HG02981 (cell line): ENCODE results near the gene ADAMTS12.

ENCODE experiments used
- ATAC-seq: cut with Tn5 transposase; IDR thresholded peaks from one replicate; pipeline ENCODE4 v1.9.1; 2021; ENCODE audit warnings: mild to moderate bottlenecking, moderate library complexity; ENCODE audit not compliant: unreplicated experiment

ADAMTS12 gene

DNA sequence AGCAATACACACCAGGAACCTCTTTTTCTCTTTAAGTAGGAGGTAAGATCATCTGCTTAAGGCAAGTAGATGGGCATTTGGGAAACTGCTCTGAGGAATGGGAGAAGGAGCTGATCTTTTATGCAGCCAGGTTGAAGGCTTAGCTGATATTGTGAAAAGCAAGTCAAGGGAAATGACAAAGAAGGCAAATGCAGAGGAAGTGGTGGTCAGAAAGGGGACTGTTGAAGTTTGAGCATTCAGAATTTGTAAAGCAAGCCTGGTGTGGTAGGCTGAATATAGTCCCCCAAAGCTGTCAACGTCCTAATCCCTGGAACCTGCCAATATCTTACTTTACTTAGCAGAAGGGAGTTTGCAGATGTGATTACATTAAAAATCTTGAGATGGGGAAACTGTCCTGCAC is 128.9 kb downstream of the ADAMTS12 start:
- ATAC-seq, result no peak

DNA sequence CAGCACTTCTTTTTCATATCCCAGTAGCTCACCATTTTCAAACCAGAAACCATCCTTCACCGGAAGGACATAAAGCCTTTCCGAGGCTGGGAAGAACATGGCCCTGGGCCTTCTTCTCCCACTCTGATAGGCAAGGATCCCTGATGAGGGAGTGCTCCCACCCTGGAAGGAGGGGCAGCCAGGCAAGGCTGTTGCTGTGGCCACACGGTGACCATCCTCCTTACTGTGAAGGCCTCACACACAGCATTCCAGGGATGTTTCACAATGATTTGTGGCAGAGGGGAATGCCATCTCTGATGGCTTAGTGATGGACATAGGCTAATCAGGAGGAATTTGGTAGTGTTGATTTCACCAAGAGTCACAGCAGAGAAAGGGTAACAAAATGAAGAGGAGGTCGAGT is 130.7 kb downstream of the ADAMTS12 start:
- no peak for ATAC-seq

DNA sequence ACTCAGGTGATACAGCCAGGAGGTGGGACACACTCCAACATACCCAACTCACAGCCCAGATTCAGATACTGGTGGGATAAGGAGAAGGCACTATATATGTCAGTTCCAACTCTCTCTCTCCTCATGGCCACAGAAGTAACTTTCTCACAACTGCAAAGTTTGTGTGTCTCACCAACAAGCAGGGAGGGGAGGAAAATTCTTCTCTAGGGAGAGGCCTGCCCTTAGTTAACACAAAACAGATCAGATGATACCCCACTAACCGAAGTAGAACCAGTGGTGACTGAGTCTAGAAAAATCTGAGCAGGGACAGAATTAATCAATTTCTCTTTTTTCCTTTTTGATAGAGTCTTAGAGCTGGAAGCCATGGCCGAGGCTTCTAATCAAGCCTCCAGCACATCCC is 133.1 kb downstream of the ADAMTS12 start:
- ATAC-seq, result no peak

DNA sequence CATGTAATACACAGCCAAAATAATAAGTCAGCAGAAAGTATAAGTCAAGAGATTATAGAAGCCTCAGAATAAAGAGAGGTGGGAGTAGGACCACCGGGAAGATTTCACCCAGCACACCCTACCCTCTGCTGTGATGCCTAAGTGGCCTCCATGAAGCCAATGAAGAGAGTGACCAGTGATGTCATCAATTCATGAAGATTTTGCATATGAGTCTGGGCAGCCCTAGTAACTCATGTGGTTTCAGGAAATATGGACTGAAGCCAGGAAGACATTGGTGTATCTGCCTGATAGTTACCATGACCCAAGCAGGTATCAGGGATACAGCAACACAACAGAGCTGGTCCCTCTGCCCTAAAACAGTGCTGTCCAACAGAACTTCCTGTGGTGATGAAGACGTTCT is 135.3 kb downstream of the ADAMTS12 start:
- no peak for ATAC-seq

DNA sequence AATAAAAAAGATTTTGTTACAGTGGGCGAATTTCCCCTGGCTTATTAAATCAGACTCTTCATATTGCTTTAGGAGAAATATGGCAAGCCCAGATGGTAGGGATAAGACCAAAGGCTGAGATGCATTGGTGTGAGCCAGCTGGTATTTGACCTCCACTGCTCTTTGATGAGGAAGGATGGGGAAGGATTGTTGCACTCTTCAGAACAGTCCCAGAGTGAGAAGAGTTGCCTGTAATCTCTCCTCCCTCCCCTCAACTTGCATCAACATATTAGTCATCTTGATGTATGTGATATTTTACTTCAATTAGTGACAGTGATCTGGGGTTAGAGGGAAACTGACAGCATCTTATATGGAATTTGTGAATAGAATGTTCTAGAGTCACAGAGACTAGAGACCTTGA is 136.6 kb downstream of the ADAMTS12 start:
- no peak for ATAC-seq

DNA sequence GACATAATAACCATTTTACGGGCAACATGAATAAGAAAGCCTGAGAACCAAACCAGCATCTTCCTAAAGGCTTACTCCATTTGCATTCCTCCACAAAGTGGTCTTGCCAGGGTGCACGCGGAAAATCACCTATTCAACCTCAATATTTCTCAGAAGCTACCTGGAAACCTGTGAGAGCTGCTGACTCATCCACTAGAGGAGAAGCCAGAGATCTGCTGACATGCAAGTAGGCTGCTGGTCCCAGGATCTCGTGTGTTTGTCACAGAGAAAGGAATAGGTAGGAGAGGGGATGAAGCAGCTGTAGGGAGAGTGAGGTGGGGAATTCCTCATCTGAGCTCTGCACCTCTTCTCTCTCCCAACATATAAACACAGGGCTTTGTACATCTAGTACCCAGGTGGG is 138.1 kb downstream of the ADAMTS12 start:
- ATAC-seq, result no peak

DNA sequence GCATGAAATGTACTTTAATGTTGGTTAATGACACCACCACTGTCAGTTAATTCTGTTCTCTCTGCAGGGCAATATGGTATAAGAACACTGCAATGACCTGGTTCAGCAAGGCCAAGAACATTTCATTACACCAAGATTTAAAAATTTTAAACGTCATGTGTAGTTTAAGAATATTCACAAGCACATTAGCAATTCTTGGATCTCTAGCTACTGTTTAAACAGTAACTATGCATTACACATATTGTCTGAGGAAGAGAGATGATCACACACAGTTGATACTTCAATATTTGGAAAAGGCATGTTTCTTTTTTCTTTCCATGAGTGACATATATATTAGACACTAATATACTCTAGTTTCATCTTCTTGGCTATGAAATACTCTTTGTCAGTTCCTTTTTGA is 143.0 kb downstream of the ADAMTS12 start:
- ATAC-seq, result no peak

DNA sequence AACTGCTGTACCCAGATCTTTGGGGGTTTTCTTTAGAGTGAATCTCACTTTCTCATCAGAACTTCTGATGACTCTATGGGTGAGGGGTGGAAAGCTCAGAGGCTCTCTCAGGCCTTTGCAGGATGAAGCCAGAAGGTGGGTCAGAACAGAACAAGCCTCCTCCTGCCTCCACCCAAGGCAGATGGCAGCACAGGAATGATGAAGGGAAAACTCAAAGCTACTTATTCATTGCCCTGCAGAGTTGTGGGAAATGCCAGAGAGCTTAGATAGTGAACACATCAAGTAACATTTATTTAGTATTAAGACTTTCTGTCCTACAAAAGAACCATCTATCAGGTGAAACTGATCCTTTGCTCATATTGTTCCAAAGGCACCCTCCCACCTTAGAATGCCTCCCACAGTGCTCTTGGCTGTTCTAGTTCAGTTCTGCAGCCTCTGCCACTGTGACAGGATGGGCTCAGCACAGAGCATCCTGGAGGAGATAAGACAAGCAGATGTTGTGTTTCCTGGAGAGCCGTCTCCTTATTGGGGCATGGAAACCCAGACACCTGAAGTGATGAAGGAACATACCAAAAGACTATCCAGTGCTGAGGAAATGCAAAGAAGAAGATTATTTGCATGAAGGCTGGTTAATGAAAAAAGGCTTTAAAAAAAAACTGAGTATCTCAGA is 146.6 kb downstream of the ADAMTS12 start:
- ATAC-seq, result no peak

DNA sequence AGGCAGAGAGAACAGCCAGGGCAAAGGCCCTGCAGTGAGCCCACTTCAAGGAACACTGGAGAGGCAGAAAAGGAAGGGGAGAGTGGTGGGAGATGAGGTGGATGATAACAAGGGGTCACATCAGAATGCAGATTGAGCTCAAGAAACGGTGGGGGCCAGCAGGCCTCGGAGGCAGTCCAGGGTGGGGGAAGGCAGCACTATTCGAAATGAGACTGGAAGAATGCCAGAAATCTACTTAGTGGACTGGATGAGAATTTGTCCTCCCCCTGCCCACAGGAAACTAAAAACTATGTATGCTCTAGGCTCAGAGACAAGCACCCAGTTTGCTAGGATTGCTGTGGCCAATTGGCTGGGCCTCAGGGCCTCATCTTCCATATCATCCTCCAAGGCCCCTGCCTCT is 148.7 kb downstream of the ADAMTS12 start:
- no peak for ATAC-seq

DNA sequence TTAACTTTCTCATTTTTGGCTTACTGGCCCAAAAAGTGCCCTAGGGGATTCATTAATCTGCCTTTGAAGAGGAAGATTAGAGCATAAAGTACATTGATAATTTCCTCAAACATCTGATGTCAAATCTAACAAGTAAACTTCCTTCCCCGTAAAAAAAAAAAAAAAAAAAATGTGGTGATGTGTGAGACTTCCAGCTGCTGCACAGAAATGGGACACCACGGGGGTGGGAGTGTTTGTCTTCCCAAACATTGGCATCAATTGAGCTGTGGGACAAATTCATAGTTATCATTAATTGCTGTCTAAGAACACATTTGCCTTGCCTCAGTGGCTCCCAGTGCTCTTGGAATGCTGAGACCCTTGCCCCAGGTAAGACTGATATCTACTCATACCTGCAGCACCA is 149.6 kb downstream of the ADAMTS12 start:
- ATAC-seq, result no peak

DNA sequence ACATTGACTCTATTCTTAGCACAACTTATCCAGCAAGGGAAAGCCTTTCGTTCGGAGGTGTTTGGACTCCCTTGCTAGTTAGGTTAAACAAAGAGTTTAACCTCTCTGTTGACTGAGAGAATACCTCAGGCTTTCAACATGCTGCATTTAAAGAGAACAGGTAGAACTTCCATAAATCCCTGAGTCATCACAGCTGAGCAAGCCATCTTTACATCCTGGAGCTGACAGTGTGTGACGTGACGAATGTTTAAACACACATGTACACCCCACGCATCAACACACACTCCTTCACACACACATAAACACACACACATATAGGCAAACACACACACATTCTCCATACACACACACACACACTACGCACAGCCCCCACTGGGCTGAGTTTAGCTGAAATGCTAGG is 152.8 kb downstream of the ADAMTS12 start:
- no peak for ATAC-seq

DNA sequence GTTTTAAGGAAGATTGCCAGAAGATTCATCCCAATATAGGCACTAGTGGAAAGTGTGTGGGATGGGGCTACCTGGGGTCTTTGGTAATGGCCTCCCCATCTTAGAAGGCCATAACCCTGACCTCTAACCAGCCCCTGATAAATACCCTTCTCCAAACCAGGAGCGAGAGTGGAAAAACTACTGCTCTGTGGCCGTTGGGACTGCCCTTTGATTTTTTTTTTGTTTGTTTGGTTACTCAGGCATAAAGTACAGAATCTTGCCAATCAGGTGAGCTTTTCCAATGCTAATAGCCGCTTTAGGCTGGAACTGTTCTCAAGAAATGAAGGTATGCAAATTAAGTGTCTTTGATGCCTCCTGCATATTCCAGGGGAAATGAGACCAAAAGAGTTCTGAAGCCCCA is 153.7 kb downstream of the ADAMTS12 start:
- no peak for ATAC-seq

DNA sequence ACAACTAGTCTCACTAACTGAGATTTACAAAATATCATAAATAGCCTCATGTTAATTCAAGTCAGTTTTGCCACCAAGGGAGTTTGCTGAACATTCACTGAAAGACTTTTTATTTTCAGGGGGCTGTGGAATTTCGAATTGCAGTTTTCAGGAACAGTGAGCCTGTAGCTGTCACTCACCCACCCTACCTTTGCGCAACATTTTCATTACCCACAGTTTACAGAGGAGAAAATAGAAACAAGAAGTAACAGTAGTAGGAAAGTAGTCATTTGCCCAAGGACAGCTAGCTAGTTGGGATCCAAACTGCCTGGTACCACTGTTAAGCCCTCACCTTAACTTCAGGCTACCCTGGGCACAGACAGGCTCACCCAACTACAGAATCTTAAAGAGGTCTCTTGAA is 154.1 kb downstream of the ADAMTS12 start:
- no peak for ATAC-seq

DNA sequence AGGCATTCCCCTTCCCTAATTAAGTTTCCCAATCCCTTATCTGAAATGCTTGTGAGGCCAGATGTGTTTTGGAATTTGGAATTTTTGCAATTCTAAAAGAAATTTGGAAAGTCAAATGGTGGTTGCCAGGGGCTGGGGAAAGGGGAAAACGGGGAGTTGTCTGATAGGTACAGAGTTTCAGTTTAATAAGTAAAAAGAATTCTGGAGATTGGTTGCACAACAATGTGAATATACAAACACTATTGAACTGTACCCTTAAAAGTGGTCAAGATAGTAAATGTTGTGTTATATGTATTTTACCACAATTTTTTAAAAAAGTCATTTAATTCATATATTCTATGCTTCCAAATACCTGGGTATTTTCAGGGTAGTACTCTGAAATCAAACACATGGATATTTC is 154.5 kb downstream of the ADAMTS12 start:
- ATAC-seq, result no peak

DNA sequence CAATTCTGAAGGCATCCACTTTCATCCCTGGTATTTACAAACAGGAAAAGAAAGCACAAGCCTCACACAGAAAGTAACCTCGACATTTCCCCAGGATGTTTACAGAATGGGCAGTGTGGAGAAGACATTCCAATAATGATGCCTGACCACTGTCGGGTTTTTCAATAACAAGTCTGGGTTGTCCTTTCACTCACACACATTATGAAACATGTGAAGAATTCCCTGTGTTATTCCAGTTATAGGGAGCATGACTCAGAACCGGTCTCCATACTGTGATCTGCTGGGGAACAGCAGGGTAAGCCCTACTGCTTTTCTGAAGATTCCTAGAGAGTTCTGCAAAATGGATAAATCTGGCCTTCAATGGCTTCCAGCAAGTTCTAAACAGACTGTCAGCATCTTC is 155.3 kb downstream of the ADAMTS12 start:
- no peak for ATAC-seq

DNA sequence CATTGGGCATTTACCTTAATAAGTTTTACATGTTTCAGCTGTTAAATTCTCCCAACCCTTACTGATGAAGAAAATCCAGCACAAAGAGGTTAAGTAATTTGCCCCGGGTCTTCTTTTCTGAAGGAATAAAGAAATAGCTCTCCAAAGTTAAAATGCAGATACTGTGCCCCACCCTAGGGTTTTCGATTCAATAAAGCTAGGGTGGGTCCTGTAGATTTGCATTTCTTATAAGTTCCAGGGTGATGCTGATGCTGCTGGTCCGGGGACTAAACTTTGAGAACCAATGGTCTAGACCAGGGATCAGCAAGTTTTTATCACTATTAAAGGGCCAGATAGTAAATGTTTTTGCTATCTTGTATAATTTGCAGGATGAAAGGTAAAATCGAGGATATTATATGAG is 156.7 kb downstream of the ADAMTS12 start:
- no peak for ATAC-seq

DNA sequence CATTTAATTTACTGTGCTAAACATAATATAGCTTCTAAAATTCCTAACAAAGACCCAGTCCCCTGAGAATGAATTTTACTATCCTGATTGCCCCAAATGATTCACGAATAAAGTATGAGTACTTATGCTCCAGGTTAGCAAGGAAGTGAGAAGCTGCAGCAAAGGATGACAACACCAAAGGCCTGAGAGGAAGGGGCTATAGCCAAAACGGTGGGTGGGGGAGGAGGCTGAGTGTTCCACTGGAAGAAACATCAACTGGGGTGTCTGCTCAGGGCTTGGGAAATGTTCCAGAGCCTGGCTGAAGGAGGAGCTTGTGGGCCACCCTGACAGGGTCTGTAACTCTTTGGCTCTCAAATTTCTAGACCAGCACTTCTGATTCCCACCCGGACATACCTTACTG is 157.3 kb downstream of the ADAMTS12 start:
- ATAC-seq, result no peak

DNA sequence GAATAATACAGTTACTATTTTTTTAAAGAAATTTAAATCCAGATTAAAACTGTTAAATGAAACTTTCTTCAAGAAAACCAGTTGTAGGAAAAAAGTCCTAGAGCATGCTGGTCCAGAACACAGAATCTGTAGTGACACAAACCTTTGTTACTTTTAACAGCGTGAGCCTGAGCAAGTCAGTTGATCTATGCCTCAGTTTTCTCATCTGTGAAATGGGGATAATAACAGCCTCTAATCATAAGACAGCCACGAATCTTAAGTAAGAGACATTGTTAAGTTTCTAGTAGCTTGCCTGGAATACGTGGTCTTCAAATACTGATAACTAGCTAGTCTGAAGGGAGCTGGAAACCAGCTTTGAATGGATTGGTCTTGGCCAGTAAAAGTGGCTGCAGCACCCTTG is 158.6 kb downstream of the ADAMTS12 start:
- no peak for ATAC-seq

DNA sequence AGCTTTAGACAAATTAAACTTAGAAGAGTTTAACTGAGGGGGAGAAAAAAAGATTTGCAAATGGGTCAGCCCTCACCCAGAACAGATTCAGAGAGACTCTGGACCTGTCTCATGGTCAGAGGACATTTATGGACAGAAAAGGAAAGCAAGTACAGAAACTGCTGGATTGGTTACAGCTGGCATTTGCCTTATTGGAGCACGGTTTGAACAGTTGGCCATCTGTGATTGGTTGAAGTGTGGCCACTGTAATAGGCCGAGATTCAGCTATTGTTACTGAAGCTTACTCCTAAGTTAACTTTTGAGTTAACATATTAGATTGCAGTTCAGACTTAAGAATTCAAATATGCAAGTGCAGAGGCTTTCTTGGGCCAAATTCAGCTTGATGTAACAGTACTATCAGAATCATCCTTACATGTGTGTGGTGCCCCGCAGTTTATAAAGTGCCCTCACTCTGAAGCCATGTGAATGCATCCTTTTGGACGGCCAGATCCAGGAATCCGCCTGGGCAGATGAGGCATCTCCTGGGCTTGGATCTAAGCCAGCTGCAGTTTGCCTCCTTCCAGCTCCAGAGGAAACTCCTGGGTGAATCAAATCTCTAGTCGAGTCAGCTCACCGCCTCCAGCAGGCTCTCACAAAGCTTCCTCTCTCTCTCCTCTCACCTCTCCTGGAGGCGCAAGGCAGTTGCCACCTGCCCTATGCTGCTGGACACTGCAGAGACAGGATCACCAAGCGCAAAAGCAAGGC is 165.2 kb downstream of the ADAMTS12 start:
- no peak for ATAC-seq

DNA sequence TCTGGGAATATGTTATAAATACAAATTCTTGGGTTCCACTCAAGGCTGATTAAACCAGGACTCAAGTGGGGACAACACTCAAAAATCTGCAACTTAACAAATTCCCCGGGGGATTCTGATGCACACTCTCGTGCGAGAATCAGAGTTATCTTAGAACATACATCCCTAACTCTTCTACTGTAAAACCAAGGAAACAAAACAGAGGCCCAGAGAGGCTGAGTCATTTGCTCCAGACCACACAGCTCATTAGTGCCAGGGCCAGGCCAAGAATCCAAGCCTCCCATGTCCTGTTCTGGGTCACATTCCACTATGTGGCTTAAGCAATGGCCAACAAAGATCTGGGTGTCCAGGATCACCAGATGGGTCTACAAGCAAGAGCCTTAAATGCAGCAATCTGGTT is 166.0 kb downstream of the ADAMTS12 start:
- no peak for ATAC-seq

DNA sequence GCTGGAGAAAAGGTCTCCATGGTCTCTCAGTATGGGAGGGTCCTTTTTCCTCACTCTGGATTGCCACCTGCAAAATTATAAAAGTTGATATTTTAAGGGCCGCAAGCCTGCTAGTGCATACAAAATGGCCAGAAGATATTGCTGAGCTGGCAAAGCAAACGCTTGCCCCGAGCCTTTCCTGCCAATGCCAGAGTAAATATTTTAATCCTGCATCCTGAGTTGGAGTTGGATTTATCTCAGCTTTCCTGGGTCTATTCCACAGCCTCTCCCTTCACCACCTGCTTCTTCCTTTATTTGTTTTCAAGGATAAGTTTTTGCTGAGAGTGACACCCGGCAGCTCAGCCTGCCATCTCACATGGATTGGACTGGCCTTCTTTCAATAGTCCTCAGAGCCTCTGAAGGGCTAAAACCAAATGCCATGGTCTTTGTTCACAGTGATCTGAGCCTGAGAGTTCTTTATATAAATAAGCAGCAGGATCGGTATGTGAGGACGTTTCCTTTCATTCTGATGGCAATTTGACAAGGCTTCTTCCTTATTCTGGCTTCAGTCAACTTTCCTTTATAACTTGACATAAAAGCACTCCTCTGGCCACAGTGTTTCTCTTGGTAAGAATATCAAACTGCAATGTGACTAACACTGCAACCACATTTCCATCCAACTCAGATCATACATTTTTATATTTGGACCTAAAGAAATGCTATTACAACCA is 170.1 kb downstream of the ADAMTS12 start:
- no peak for ATAC-seq

DNA sequence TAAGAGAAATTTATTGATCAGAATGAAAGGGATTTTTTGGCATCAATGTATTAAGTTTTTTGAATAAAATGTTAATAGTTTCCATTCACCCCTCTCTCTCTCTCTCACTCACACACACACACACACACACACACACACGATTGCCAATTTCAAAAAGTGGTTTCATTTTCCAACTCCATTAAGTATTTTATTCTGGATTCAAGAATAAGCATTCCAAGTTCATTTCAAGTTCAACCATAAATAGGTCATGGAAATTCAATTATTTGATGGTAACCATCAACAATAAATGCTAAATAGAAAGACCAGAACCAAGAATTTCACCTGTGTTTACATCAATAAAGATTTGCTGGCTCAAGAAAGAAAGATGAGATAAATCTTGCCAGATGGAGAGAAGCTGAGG is 171.6 kb downstream of the ADAMTS12 start:
- ATAC-seq, result no peak
